Glomerular visceral epithelial cell (primary cell): ENCODE results near the gene DAZAP1.

Experiments
- DNase-seq: peaks from one replicate; pipeline ENCODE4 v3.0.0-alpha.2; 2016; ENCODE audit errors: extremely low spot score

The DAZAP1 gene

GRCh38 chr19:1445185-1445931 lies 38.0 kb downstream of the DAZAP1 start:
- peak; percentile 74 for DNase-seq

GRCh38 chr19:1445932-1446712 lies 38.7 kb downstream of the DAZAP1 start:
- peak; percentile 59 for DNase-seq

GRCh38 chr19:1446713-1447481 lies 39.5 kb downstream of the DAZAP1 start:
- DNase-seq: no peak

GRCh38 chr19:1447504-1447903 lies 40.1 kb downstream of the DAZAP1 start:
- DNase-seq: no peak

- DNase-seq: no peak
Measured at GRCh38 chr19:1447944-1448343, 40.6 kb downstream of the DAZAP1 start.

- DNase-seq: no peak
Measured at GRCh38 chr19:1449467-1450442, 42.4 kb downstream of the DAZAP1 start, which contains the start of gene APC2. TSS of gene APC2 (plus strand) at chr19:1450121. CDS start at chr19:1453002, 2,881 bp downstream.

- DNase-seq: no peak
Measured at GRCh38 chr19:1450735-1451731, 43.6 kb downstream of the DAZAP1 start.

GRCh38 chr19:1451916-1452801 lies 44.8 kb downstream of the DAZAP1 start:
- DNase-seq: no peak

- no peak for DNase-seq
Measured at GRCh38 chr19:1452802-1453524, 45.6 kb downstream of the DAZAP1 start.

- DNase-seq: peak; percentile 53
Measured at GRCh38 chr19:1453525-1454364, 46.4 kb downstream of the DAZAP1 start.

GRCh38 chr19:1455002-1455335 lies 47.6 kb downstream of the DAZAP1 start:
- no peak for DNase-seq

GRCh38 chr19:1455336-1456120 lies 48.1 kb downstream of the DAZAP1 start:
- DNase-seq: peak; percentile 57

GRCh38 chr19:1456121-1456900 lies 48.9 kb downstream of the DAZAP1 start:
- DNase-seq: no peak

GRCh38 chr19:1457031-1457739 lies 49.8 kb downstream of the DAZAP1 start:
- DNase-seq: no peak

GRCh38 chr19:1457892-1458291 lies 50.5 kb downstream of the DAZAP1 start:
- no peak for DNase-seq
